Measurements from ENCODE around the gene IL16.

Gene IL16

GRCh38 chr15:81271761-81272644 lies 75.3 kb downstream of the IL16 start:
- in situ Hi-C loops (cut with MboI; ENCODE audit: low sequenced_read_pairs) = loop anchor here (25.0 kb wide), 2 partner anchors 435 to 810 kb away; no protein-coding TSS in a partner anchor

DNA sequence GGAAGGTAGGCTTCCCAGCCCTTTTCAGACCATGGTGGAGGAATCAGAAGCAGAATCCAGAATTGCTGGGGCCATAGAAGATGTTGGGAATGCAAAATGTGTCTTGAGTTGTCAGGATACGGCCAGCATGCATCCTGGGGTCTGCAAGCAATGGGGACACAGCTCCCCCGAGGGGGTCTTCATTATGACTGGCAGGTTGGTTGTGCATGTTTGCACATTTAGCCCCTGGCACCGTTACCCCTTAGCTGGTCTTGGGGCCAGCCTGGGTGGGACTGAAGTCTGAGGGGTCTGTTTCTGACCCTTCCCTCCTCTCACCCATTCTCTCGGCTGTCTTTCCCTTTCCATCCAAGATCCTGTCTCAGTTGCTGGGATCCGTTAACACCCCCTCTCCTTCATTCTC lies 76.5 kb downstream of the IL16 start:
- in situ Hi-C loops (cut with MboI; ENCODE audit: low sequenced_read_pairs) = loop anchor here (25.0 kb wide), 2 partner anchors 436 to 811 kb away; no protein-coding TSS in a partner anchor

DNA sequence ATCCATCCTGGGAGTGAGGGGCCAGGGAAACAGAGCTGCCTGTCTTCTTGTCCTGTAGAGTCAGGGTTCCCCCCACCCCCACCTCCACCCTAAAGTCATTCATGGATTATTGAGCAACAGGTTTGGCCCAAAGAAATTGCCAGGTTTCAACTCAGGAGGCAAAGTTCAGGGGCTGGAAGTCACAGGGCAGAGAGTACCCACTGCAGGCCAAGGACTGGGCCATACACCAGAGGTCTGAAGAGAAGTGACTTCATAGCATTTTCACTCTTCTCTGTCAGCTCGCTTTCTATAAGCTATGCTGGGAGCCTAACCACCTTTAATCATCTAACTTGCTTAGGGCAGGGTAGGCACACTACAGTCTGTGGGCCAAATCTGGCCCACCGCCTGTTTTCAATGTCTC lies 77.2 kb downstream of the IL16 start:
- in situ Hi-C loops (cut with MboI; ENCODE audit: low sequenced_read_pairs) = loop anchor here (25.0 kb wide), 2 partner anchors 437 to 812 kb away; no protein-coding TSS in a partner anchor

GRCh38 chr15:81274255-81274654 lies 77.6 kb downstream of the IL16 start:
- in situ Hi-C loops (cut with MboI; ENCODE audit: low sequenced_read_pairs) = loop anchor here (25.0 kb wide), 2 partner anchors 437 to 812 kb away; no protein-coding TSS in a partner anchor

GRCh38 chr15:81274931-81275707 lies 78.4 kb downstream of the IL16 start:
- in situ Hi-C loops (cut with MboI; ENCODE audit: low sequenced_read_pairs) = loop anchor here (25.0 kb wide), 2 partner anchors 438 to 813 kb away; no protein-coding TSS in a partner anchor

- in situ Hi-C loops (cut with MboI; ENCODE audit: low sequenced_read_pairs) = no loop called here
Observed at GRCh38 chr15:81275711-81276392, 79.2 kb downstream of the IL16 start.

- in situ Hi-C loops (cut with MboI; ENCODE audit: low sequenced_read_pairs) = no loop called here
Observed at GRCh38 chr15:81276967-81277366, 80.3 kb downstream of the IL16 start.

GRCh38 chr15:81277851-81278250 lies 81.2 kb downstream of the IL16 start:
- in situ Hi-C loops (cut with MboI; ENCODE audit: low sequenced_read_pairs) = no loop called here

- in situ Hi-C loops (cut with MboI; ENCODE audit: low sequenced_read_pairs) = no loop called here
Observed at GRCh38 chr15:81278306-81279029, 81.8 kb downstream of the IL16 start.

GRCh38 chr15:81279621-81280485 lies 83.2 kb downstream of the IL16 start:
- in situ Hi-C loops (cut with MboI; ENCODE audit: low sequenced_read_pairs) = loop anchor here (10.0 kb wide), 1 partner anchor 125 kb away; no protein-coding TSS in a partner anchor

DNA sequence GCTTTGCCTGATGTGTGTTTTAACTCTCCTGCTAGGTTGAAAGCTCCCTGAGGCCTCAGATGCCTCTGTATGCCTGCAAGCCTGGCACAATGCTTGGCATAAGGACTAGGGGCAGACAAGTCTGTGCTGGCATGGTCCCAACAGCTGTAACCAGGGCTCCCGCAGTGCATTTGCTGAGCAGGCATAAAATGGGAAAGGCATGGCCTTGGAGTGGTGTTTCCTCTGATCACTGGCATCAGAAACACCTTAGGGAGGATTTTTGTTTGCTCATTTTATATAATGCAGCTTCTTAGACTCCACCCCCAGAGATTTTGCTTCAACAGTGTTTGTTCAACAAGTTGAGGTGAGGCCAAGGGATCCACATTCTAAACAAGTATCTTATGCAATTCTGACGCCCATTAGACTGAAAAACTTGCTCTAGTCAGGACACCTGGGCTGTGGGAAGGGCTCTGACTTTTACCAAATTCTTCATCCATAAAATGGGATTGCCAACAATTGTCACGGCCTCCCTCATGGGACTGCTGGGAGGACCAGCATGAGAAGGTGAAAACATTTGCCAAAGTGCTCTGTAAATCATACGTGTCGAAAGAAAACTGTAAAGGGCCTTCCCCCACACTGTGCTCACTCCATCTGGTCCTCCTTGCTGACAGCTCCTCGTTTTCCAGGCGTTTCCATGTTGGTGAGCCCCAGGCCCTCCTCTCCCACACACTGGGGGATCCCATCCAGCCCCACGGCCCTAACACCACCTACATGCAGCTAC lies 84.2 kb downstream of the IL16 start:
- in situ Hi-C loops (cut with MboI; ENCODE audit: low sequenced_read_pairs) = loop anchor here (10.0 kb wide), 1 partner anchor 124 kb away; no protein-coding TSS in a partner anchor

GRCh38 chr15:81281456-81281735 lies 84.7 kb downstream of the IL16 start:
- in situ Hi-C loops (cut with MboI; ENCODE audit: low sequenced_read_pairs) = loop anchor here (10.0 kb wide), 1 partner anchor 123 kb away; no protein-coding TSS in a partner anchor

DNA sequence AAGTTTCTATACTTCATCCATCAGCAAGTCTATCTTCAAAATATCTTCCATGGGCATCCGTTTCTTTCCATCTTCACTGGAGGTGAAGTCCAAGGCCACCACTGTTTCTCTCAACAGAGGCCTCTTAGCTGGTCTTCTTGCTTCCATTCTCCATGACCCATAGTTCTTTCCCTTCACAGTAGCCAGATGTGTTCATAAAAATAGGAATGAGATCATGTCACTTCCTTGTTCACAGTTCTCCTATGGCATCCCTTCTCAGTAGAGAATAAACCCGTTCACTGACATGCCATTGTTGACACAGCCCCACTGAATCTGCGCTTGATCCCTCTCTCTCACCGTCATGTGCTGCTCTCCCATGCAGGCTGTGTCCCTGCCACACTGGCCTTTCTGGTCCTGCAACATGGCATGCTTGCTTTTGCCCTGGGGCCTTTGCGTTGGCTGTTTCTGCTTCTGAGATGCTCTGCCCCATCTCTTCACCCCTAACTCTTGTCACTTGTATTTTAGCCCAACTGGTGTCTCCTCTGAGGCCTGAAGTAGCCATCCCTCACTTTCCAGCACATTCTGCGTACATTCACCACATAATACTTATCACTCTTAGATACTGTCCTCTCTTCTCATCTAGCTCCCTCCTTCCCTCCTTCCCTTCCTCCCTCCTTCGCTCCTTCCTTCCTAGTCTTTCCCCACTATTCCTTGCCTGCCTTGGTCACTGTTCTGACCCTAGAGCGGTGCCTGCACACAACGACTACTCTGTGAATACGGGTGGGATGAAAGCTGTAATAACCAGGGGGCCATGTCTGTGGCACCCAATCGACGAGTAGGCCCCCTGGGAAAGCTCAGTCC lies 85.3 kb downstream of the IL16 start:
- in situ Hi-C loops (cut with MboI; ENCODE audit: low sequenced_read_pairs) = loop anchor here (10.0 kb wide), 1 partner anchor 123 kb away; no protein-coding TSS in a partner anchor

DNA sequence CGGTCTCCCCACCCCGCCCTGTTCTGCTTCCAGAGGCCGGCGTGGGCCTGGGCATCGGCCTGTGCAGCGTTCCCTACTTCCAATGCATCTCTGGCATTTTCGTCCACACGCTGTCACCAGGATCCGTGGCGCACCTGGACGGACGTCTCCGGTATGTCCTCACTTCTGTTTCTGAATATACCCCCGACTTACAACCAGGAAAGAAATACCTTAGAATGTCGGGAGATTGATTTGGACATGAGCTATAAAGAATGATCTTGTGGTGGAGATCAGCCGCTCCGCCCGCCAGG lies 85.9 kb downstream of the IL16 start:
- in situ Hi-C loops (cut with MboI; ENCODE audit: low sequenced_read_pairs) = loop anchor here (10.0 kb wide), 1 partner anchor 122 kb away; no protein-coding TSS in a partner anchor

DNA sequence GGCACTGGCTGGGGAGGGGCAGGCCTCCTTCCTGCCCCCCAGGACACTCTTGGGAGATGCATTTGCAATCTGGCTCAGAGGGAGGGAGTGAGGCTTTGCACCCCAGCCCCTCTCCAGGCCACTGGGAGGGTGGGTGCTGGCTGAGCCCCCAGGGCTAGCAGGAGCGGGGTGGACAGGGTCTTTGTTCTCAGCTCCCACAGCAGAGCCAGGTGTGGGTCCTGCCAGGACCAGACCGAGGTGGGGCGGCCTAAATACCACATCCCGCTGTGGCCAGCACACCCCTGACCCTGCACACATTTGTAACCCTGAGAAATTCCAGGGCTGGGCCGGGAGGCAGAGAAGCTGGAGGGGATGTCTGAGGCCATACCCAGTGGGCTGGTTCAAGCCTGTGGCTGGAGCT lies 86.2 kb downstream of the IL16 start:
- in situ Hi-C loops (cut with MboI; ENCODE audit: low sequenced_read_pairs) = loop anchor here (10.0 kb wide), 1 partner anchor 122 kb away; no protein-coding TSS in a partner anchor

DNA sequence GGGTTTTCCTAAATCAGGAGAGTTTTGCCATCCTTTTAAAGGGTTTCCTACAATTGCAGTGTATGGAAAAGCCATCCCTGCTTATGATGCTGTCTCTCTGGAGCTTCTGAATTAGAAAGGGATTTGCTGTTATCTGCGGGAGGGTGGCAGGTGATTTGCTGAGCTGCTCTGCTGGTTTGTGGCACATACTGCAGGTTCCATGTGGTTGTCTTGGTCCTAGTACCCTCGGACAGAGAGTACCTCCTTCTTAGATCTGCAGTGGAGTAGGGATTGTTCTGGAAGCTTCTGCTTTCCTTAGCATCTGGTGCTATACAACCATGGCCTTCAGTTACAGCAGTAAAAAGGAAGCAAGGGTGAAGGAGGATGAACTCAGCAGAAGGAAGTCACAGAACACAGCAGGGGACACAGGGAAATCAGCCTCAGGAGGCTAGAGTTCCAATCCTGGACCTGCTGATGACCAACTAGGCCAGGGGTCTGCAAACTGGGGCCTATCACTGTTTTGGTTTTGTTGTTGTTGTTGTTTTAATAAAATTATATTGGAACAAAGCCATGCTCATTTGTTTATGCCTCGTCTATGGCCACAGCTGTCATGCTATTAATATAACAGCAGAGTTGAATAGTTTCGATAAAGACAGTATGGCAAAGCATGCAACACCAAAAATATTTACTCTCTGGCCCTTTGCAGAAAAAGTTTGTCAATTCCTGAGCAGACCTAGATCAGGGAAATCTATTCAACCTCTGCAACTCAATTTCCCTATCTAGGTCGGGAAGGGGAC lies 87.8 kb downstream of the IL16 start:
- in situ Hi-C loops (cut with MboI; ENCODE audit: low sequenced_read_pairs) = loop anchor here (10.0 kb wide), 1 partner anchor 120 kb away; no protein-coding TSS in a partner anchor

- in situ Hi-C loops (cut with MboI; ENCODE audit: low sequenced_read_pairs) = loop anchor here (10.0 kb wide), 1 partner anchor 119 kb away; no protein-coding TSS in a partner anchor
Observed at GRCh38 chr15:81285461-81285860, 88.8 kb downstream of the IL16 start.
